HuH-7.5 (cell line): ENCODE measurements around the gene PDE6A.

ENCODE experiments used
- DNase-seq: peaks from one replicate; pipeline ENCODE4 v3.0.0; 2011; ENCODE audit warnings: low spot score

PDE6A gene

DNA sequence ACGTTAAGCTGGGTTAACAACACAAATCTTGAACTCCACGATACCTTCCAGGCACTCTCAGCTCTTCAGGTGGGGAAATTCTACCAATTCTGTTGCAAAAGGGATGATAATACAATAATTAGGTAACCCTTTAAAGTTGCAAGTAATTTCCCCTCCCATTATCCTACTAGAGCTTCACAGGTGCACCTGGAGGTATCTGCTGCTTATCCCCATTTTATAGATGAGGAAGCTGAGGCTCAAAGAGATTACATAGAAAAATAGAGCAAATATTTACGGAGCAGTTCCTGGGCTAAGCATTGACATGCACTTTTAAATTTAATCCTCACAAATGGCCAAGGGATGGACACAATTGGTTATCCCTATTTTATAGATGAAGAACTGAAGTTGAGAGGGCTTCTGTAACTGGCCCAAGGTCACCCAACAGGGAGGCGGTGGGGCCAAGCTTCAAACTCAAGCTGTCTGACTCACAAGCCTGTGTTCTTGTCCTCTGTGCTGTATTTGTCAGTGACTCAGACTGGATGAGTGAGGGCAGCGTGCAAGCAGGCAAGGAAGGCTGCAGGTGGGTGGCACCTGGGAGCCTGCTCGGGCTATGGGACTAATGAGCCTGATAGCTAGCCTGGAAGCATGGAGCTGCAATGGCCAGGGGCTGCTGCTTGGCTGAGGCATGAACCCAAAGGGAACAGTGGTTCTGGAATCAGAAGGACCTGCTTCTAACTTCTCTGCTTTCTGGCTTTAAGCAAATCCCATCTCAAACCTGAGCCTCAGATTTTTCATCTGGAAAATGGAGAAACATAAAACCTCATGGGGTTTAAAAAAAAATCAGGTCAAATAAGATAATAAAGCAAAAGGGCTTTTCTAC is 105.5 kb downstream of the PDE6A start:
- no peak for DNase-seq

DNA sequence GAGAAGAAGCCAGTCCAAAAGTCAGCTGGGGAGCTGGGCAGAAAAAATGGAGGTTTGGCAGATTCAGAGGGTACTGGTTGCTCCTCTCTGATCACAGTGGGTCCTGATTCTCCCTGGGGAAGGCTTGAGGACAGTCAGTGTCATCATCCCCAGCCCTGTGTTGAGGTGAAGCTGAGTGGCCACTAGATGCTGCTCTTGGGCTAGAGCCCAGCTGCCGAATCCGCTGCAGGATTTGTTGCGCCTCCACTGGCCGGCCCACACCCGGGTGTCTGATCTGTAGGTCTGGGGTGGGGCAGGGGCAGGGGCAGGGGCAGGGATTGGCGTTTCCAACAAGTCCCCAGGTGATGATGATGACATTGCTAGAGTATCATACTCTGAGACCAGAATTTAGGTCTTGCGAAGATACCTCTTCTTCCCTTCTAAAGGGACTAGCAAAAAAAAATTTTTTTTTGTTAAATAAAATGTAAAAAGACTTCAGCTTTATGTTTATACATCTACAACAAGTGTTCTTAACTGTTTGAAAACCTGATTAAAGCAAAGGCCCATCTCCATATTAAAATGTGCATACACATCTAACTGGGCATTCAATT is 106.8 kb downstream of the PDE6A start:
- DNase-seq = peak; percentile 85

DNA sequence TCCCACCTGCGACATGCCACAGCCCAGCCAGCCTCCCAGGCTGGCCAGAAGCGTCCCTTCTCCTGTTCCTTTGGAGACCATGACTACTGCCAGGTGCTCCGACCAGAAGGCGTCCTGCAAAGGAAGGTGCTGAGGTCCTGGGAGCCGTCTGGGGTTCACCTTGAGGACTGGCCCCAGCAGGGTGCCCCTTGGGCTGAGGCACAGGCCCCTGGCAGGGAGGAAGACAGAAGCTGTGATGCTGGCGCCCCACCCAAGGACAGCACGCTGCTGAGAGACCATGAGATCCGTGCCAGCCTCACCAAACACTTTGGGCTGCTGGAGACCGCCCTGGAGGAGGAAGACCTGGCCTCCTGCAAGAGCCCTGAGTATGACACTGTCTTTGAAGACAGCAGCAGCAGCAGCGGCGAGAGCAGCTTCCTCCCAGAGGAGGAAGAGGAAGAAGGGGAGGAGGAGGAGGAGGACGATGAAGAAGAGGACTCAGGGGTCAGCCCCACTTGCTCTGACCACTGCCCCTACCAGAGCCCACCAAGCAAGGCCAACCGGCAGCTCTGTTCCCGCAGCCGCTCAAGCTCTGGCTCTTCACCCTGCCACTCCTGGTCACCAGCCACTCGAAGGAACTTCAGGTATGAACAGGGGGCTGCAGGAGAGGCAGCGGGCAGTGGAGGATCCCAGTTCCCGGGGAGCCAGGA is 108.0 kb downstream of the PDE6A start:
- no peak for DNase-seq

DNA sequence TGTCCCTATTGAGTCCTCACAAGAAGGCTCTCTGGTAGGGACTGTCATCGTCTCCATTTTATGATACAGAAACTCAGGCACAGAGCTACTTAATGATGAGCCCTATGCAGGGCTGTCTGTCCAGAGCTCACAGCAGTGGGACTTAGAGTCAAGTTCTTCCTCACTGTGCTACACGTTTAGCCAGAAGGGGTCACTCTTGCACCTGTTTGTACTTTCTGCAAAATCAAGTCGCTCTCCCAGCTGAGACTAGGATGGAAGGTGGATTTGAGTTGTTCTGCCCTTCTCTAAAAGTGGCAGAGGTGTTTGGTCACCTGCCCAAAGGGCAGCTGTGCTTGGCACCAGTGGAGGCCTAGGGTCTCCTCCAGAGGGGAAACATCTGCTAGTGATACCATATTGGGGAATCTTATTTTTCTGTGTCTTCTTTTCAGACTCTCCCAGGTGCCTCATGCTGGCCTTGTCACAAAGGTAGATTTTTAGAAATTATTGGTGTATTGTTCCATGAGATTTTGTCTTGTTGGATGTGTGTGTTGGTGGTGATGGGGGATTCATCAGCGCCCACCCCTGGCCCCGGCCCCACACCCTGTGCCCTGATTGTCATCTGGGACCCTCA is 110.2 kb downstream of the PDE6A start:
- DNase-seq = peak; percentile 80

DNA sequence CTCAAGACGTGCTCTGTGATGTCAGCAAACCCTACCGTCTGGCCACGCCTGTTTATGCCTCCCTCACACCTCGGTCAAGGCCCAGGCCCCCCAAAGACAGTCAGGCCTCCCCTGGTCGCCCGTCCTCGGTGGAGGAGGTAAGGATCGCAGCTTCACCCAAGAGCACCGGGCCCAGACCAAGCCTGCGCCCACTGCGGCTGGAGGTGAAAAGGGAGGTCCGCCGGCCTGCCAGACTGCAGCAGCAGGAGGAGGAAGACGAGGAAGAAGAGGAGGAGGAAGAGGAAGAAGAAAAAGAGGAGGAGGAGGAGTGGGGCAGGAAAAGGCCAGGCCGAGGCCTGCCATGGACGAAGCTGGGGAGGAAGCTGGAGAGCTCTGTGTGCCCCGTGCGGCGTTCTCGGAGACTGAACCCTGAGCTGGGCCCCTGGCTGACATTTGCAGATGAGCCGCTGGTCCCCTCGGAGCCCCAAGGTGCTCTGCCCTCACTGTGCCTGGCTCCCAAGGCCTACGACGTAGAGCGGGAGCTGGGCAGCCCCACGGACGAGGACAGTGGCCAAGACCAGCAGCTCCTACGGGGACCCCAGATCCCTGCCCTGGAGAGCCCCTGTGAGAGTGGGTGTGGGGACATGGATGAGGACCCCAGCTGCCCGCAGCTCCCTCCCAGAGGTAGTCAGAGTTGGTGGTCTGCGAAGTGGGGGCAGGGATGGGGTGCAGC is 111.3 kb downstream of the PDE6A start:
- no peak for DNase-seq

DNA sequence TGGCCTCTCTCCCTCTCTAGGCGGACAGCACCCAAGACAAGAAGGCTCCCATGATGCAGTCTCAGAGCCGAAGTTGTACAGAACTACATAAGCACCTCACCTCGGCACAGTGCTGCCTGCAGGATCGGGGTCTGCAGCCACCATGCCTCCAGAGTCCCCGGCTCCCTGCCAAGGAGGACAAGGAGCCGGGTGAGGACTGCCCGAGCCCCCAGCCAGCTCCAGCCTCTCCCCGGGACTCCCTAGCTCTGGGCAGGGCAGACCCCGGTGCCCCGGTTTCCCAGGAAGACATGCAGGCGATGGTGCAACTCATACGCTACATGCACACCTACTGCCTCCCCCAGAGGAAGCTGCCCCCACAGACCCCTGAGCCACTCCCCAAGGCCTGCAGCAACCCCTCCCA is 112.0 kb downstream of the PDE6A start:
- no peak for DNase-seq

DNA sequence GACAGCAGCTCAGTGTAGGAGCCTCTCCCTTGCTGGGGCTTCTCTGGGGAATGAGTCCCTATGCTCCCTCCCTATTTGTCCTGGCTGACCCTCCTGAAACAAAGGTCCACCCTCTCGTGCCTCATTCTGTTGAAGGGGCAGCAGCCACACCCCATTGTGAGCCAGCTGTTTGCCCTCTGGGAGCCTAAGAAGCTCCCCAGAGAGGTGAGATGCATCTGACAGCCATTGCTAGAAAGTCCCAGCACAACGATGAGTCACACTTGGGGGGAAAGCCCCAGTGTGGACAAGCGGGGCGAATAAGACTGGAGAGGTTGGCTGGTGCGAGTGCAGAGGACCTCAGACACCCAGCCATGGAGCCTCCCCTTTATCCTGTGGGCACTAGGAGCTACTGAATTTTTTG is 113.1 kb downstream of the PDE6A start:
- DNase-seq = no peak

DNA sequence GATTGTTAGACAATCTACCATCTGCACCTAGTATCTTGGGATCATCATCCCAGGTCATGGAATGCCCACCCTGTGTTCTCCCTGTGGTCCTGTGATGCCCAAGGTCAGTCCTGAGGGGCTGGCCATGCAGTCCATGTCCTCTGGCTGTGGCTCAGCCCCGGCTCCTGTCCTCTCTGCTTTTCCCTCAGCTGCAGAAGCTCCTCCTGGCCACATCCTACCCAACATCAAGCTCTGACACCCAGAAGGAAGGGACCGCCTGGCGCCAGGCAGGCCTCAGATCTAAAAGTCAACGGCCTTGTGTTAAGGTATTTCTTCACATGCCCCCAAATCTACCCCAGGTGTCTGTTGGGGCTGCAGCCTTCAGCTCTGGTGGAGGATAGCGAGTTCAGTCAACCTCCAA is 114.0 kb downstream of the PDE6A start:
- DNase-seq = no peak

DNA sequence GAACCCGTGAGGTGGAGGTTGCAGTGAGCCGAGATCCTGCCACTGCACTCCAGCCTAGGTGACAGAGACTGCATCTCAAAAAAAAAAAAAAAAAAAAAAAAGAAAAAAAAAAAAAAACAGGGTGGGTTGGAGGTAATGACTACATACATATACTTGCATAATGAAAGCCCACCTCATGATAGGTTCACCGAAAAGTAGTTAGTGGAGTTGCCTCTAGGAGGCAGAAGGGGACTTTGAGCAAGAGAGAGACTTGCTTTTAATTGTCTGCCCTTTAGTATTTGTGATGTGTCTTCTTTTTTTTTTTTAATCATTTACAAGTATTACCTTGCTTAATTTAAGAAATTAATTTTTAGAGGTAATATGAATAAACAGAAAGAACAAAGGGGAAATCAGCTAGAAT is 114.6 kb downstream of the PDE6A start:
- DNase-seq = no peak

DNA sequence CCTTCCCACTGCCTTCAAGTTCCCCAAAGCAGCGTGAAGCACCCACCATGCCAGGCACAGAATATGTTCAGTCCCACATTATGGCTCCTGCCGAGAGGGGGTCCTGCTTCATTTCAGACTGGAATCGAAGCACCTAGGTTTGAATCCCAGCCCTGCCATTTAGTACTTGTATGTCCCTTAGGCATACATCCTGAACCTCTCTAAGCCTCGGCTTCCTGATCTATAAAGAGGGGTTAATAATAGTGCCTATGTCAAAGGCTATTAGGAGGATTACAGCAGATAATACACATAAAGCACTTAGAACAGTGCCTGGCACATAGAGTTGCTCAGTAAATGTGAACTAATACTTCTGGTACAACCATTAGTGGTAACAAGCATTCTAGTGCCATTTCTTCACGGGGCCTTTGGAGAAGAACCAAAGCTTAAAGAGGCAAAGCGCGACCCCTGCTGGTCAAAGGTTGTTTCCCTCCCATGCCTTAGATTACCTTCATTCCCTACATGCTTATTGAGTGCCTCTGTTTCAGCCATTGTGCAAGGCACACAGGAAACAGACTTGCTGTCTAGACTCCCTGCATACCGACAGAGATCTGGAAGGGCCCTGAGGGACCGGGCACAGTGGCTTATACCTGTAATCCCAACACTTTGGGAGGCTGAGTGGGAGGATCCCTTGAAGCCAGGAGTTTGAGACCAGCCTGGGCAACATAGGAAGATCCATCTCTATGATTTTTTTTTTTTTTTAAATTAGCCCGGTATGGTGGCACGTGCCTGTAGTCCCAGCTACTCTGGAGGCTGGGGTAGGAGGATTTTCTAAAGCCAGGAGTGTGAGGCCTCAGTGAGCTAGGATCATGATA is 116.2 kb downstream of the PDE6A start:
- DNase-seq = peak; percentile 84

DNA sequence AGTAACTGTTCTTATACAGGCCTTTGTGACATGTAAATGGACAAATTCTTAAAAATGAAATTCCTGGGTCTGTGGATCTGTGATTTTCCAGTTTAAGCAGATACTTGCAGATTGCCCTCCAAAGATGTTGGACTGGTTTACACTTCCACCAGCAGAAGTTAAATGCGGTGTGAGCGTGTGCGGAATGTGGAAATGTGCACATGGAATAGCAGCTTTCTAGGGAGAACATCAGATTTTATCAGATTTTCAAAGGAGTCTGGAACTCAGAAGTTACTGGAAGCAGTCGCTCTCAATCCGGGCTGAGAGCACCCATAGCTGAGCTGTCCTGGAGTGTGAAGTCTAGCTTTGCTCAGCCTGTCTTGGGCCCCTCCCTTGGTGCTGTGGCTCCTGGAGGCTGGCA is 117.0 kb downstream of the PDE6A start:
- DNase-seq = no peak

DNA sequence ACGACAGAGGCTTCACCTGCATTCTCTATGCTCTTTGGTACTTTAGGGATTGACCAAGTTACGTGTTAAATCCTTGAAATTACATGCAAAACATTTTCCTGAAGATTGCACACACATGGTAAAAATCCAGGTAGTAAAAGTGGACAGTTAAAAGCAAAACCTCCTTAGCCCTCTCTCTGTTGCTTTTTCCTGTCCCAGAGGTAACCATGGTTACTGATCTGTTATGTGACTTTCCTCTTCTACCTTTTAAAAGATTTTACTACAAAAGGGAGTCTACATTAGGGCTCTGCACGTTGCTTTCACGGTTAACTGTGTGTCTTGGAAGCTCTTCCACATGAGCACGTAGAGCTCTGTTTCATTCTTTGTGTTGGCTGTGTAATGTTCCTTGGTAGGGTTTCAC is 117.5 kb downstream of the PDE6A start:
- no peak for DNase-seq

DNA sequence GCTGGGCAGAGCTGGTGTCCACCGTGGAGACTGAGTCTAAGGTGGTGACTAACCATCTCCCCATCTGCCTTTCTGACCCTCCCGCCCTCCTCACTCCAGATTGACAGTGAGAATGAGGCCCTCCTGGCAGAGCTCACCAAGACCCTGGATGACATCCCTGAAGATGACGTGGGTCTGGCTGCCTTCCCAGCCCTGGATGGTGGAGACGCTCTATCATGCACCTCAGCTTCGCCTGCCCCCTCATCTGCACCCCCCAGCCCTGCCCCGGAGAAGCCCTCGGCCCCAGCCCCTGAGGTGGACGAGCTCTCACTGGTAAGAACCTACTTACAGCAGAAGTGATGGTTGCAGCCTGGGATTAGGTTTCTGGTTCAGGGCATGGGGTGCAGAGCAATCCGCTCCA is 118.0 kb downstream of the PDE6A start:
- no peak for DNase-seq

DNA sequence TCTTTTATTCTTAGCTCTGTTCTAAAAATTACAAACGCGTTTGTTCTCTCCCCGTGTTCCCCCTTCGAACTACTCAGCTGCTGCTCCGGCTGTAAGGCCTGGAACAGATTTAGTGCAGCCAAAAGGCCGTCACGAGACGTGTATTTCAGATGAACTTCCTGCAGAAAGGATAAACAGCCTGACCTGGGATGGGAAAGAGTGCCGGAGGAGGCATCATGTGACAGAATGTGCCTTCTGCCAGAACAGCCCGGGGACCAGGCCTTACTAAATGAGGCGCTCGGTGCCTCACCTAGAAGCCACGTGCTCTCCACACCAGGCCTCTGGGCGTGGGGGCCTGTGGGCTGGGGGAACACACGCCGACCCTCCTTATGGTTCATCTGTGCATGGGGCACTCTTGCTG is 119.7 kb downstream of the PDE6A start:
- no peak for DNase-seq

DNA sequence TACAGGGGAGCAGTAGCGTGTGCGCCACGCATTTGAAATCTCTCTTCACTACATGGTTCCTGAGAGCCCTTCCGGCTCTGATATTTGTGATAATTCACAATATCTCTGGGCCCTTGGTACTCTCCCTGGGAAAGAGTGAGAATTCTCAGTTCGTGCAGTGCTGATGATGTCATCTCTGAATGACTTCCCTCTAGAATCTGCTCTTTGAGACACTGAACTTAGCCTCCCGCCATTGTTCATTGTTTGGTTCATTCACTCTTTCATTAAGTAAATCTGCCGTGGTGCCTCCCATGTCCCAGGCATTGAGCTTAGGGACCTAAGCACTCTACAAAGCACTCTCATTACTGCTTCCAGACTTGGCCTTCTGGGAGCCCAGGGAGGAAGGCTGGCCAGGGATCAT is 120.5 kb downstream of the PDE6A start:
- no peak for DNase-seq

DNA sequence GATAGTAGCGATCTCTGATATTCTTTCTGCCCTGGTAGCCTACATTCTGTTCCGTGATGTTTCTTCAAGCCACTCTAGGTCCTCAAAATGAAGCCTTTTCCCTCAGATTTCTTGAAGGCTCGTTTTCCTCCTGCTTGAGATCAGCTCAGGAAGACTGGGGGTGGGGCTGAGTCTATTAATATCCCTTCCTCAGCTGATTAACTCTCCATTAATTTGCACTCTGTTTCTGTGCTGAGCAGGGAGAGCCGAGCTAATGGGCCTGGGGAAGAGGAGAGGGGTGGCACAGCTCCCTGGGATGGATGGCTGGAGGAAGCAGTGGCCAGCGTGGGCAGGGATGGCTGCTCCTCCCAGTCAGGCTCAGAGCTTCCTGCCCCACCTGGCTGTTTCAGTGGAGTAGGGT is 121.2 kb downstream of the PDE6A start:
- DNase-seq = no peak

DNA sequence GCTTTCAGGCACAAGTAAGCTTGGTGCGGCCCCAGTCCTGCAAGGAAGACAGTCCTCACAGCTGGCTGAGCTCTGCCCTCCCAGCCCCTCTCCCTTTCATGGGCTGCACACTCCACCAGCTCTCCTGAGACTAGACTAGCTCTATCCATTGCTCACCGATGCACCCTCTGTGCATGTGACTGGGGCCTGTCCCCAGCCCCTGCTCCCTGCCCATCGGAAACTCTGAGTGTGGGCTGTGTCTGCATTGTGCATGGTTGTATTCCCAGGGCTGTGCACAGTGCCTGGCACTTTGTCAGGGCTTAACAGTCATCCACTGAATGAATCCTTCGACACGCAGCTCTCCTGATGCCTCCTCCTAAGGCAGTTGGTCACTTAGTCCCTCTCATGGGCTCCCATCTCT is 122.3 kb downstream of the PDE6A start:
- DNase-seq = no peak

DNA sequence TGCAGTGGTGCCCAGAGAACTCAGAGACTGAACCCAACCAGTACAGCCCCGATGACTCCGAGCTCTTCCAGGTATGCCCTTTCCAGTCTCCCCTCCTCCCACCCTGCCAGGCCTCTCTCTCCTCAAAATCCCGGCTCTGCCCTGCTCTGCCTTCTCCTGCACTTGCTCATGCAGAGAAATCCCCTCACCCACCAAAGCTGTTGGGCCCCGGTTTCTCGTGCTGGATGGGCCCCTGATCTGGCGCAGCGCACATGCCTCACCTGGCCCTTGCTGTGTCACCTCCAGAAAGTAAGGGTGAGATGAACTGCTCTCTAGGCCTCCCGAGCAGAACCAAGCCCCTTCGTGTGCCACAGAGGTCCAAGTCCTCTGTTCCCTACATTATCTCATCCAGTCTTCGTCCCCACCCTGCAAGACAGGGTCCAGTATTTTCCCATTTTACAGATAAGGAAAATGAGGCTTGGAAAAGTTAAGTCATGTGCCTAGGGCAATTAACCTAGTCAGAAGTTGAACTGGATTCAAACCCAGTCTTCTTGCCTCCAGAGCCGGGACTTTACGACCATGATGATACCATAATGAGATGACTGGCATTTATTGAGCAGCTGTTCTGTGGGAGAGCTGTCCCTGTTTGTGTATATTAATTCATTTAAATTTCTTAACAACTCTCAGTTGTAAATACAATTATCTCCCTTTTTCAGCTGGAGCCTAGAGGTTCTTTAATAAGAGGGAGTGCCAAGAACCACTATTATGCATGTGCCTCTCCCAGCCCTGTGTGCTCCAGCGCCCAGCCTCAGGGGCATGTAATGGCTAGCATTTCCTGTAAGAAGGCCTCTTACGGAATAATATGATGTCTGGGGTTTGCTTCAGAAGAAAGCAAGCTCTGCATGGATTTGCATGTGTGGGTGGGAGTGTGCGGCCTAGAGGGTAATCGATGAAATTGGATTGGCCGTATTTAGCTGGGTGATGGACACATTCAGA is 123.8 kb downstream of the PDE6A start:
- DNase-seq = no peak

DNA sequence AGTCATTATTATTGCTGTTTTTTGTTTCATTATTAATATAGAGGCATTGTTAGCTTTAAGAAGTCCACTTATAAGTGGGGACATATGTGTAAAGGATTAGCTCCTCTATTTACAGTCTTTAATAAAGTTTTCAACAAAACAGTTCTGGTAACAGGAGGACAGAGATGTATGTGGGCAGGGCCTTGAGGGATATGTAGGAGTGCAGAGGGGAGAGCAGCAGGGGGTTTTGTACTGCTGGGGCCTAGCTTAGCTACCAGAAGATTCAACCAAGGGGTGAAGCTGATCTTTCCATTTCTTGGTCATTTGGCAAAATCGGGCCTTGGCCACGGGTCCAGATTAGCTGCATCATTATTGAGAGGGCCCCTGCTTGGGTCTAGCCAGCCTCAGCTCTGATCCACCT is 124.6 kb downstream of the PDE6A start:
- no peak for DNase-seq

DNA sequence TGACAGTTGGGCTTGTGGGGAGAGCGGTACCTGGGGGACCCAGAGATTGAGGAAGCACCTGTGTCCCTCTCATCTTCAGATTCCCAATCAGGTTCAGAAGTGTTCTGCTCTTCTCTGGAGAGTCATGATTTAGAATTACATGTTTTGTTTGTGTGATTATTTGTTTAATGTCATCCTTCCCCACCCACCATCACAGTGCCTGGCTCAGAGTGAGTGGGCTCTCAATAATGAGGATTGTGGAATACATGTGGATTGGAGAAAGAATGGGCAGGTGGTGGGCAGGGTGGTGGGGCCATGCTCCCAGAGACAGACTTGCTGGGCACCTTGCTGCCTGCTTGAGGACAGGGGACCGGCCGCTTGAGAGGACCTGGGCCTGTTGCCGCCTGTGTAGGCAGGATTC is 126.5 kb downstream of the PDE6A start:
- DNase-seq = no peak
